Liver (tissue), 9 donors: ENCODE results near the gene ARL3. TPM values are rescaled to one million over a fixed set of nuclear protein-coding genes. Genes with fewer than 3 reads are reported as not detected.

Experiments
- DNase-seq: peaks from one replicate; pipeline ENCODE4 v3.0.0-alpha.2; 2017; ENCODE audit warnings: low spot score
- H3K27ac ChIP-seq, 2 donors: one replicate each; pipeline ENCODE4 v1.7.0; 2013; ENCODE audit warnings: inconsistent platforms in 2 of 2, low read length in 2 of 2, control low read depth in 1 of 2, low read depth in 1 of 2, mild to moderate bottlenecking in 1 of 2
- H3K27me3 ChIP-seq, 4 donors: one replicate each; pipeline versions ENCODE4 v1.6.1 to v1.7.0; 2013; ENCODE audit warnings: low read length in 3 of 4, inconsistent platforms in 1 of 4, mild to moderate bottlenecking in 1 of 4, moderate library complexity in 1 of 4; ENCODE audit not compliant: control insufficient read depth in 4 of 4, insufficient read depth in 4 of 4
- H3K36me3 ChIP-seq, 4 donors: one replicate each; pipeline versions ENCODE4 v1.6.1 to v1.7.0; 2013; ENCODE audit warnings: low read length in 3 of 4, mild to moderate bottlenecking in 3 of 4, low read depth in 1 of 4, moderate library complexity in 1 of 4; ENCODE audit not compliant: control insufficient read depth in 4 of 4, insufficient read depth in 3 of 4
- H3K4me1 ChIP-seq, 4 donors: one replicate each; pipeline versions ENCODE4 v1.6.1 to v1.7.0; 2013; ENCODE audit warnings: low read length in 3 of 4, mild to moderate bottlenecking in 3 of 4, moderate library complexity in 1 of 4; ENCODE audit not compliant: control insufficient read depth in 4 of 4, insufficient read depth in 4 of 4
- H3K4me3 ChIP-seq, 3 donors: one replicate each; pipeline versions ENCODE4 v1.6.1 to v1.7.0; 2013; ENCODE audit warnings: low read length in 3 of 3, control low read depth in 1 of 3, low read depth in 1 of 3, mild to moderate bottlenecking in 1 of 3
- H3K9ac ChIP-seq, 2 donors: one replicate each; pipeline ENCODE4 v1.7.0; 2013; ENCODE audit warnings: low read length in 2 of 2, mild to moderate bottlenecking in 2 of 2, moderate library complexity in 2 of 2, control low read depth in 1 of 2, low read depth in 1 of 2
- H3K9me3 ChIP-seq, 4 donors: one replicate each; pipeline versions ENCODE4 v1.6.1 to v1.7.0; 2013; ENCODE audit warnings: low read length in 3 of 4; ENCODE audit not compliant: control insufficient read depth in 4 of 4
- ATF3 ChIP-seq: IDR thresholded peaks from 2 replicates; pipeline ENCODE4 v1.6.1; 2016; ENCODE audit warnings: antibody characterized with exemption
- CTCF ChIP-seq: fragments of 150-350 bp; IDR thresholded peaks from 2 replicates; pipeline ENCODE4 v1.5.1; 2017; ENCODE audit warnings: improper control_type of control experiment, low read depth, low read length; ENCODE audit not compliant: missing input control
- EGR1 ChIP-seq, 2 donors: IDR thresholded peaks; 2 replicates each; pipeline ENCODE4 v1.6.1; 2016 to 2018; ENCODE audit warnings: antibody characterized with exemption in 2 of 2, low read depth in 2 of 2
- FOXA1 ChIP-seq: IDR thresholded peaks from 2 replicates; pipeline ENCODE4 v1.6.1; 2016; ENCODE audit warnings: antibody characterized with exemption
- FOXA2 ChIP-seq: IDR thresholded peaks from 2 replicates; pipeline ENCODE4 v1.6.1; 2016; ENCODE audit warnings: antibody characterized with exemption
- GABPA ChIP-seq, 2 donors: IDR thresholded peaks in 1 of 2; conservative IDR thresholded peaks in 1 of 2; 2 replicates each; pipeline ENCODE4 v1.6.1; 2016; ENCODE audit warnings: antibody characterized with exemption in 2 of 2, mild to moderate bottlenecking in 1 of 2, moderate library complexity in 1 of 2
- HNF4A ChIP-seq, 2 donors: conservative IDR thresholded peaks; 2 replicates each; pipeline ENCODE4 v1.6.1; 2016; ENCODE audit warnings: antibody characterized with exemption in 2 of 2, mild to moderate bottlenecking in 2 of 2
- HNF4G ChIP-seq: IDR thresholded peaks from 2 replicates; pipeline ENCODE4 v1.6.1; 2016; ENCODE audit warnings: antibody characterized with exemption
- JUND ChIP-seq, 2 donors: IDR thresholded peaks; 2 replicates each; pipeline ENCODE4 v1.6.1; 2016; ENCODE audit warnings: antibody characterized with exemption in 2 of 2
- MAX ChIP-seq: IDR thresholded peaks from 2 replicates; pipeline ENCODE4 v1.6.1; 2016; ENCODE audit warnings: antibody characterized with exemption
- NR2F2 ChIP-seq: IDR thresholded peaks from 2 replicates; pipeline ENCODE4 v1.6.1; 2016; ENCODE audit warnings: antibody characterized with exemption
- RAD21 ChIP-seq, 2 donors: IDR thresholded peaks; 2 replicates each; pipeline ENCODE4 v1.6.1; 2016; ENCODE audit warnings: antibody characterized with exemption in 2 of 2, mild to moderate bottlenecking in 2 of 2
- REST ChIP-seq: IDR thresholded peaks from 2 replicates; pipeline ENCODE4 v1.6.1; 2016; ENCODE audit warnings: antibody characterized with exemption, mild to moderate bottlenecking
- RXRA ChIP-seq, 2 donors: IDR thresholded peaks; 2 replicates each; pipeline ENCODE4 v1.6.1; 2017 to 2018; ENCODE audit warnings: antibody characterized with exemption in 2 of 2, mild to moderate bottlenecking in 1 of 2
- SP1 ChIP-seq: IDR thresholded peaks from 2 replicates; pipeline ENCODE4 v1.6.1; 2018; ENCODE audit warnings: antibody characterized with exemption, mild to moderate bottlenecking
- TAF1 ChIP-seq: conservative IDR thresholded peaks from 2 replicates; pipeline ENCODE4 v1.6.1; 2016; ENCODE audit warnings: antibody characterized with exemption, mild to moderate bottlenecking
- YY1 ChIP-seq: IDR thresholded peaks from 2 replicates; pipeline ENCODE4 v1.6.1; 2016; ENCODE audit warnings: antibody characterized with exemption, mild to moderate bottlenecking
- ZBTB33 ChIP-seq: IDR thresholded peaks from 2 replicates; pipeline ENCODE4 v1.6.1; 2016; ENCODE audit warnings: antibody characterized with exemption
- WGBS: extraction: QIAGEN DNeasy Blood & Tissue Kit; methylation state at CpG from one replicate; pipeline ENCODE4 v1.1.7; 2013; 5-methylcytosine and 5-hydroxymethylcytosine counted together
- polyA plus RNA-seq, 2 donors: library from polyadenylated mRNA; stranded (reverse) in 1 of 2; unstranded in 1 of 2; fragments of 200-250 nt in 1 of 2; fragments of >200 nt in 1 of 2; fragmentation: Nextera tagmentation in 1 of 2; extraction: Ambion mirVana in 1 of 2; gene quantifications; one replicate each; pipeline versions ENCODE4 v1.2.1 to v1.2.3, GENCODE V29; 2013 to 2015
- total RNA-seq, 2 donors: library from RNA; depleted of rRNA; stranded (reverse); fragments of >200 nt; gene quantifications; one replicate each; pipeline ENCODE4 v1.2.3, GENCODE V29; 2014
- donor health status: healthy.
- donor health status: healthy.
- donor health status: healthy.
- donor health status: healthy.
- donor health status: healthy.

The ARL3 gene
- total and polyA plus RNA-seq, 4 donors: 1.0 to 2.5 (median 2.3) TPM

GRCh38 chr10:102665904-102666509, 48.2 kb downstream of the ARL3 start:
- no peaks in the 10 kb centered on the region for H3K27me3 ChIP-seq
- TF ChIP-seq FOXA1 (no peak), GABPA (IDR thresholded peaks at IDR 0.05 in 1 of 2, conservative IDR thresholded peaks at IDR 0.05 in 1 of 2) (no peak), RXRA (IDR thresholded peaks at IDR 0.05) (no peak), TAF1 (no peak), MAX (no peak), JUND (IDR thresholded peaks at IDR 0.05) (no peak), ATF3 (no peak), EGR1 (IDR thresholded peaks at IDR 0.05; ENCODE audit: low read depth in 2 of 2) (no peak), ZBTB33 (no peak), FOXA2 (no peak), HNF4G (no peak), REST (no peak), YY1 (no peak), RAD21 (IDR thresholded peaks at IDR 0.05) (no peak), CTCF (no peak), SP1 (no peak), NR2F2 (no peak), HNF4A (conservative IDR thresholded peaks at IDR 0.05) (no peak)
- no peaks in the 10 kb centered on the region for H3K36me3 ChIP-seq
- no peak overlapping the region for H3K9ac ChIP-seq
- no peak overlapping the region for H3K27ac ChIP-seq
- no peak for DNase-seq
- no peak overlapping the region for H3K4me3 ChIP-seq
- no peaks in the 10 kb centered on the region for H3K9me3 ChIP-seq
- peaks cover 0 to 5% (median under 1%) of the 10 kb centered on the region in 4 donors for H3K4me1 ChIP-seq
- WGBS: 81% methylated on average over 9 of the region's 9 CpGs
